GM21529 (cell line): ENCODE results near the gene ZYG11A.
"Not testable (repeated sequence)": the region's sequence is repeated elsewhere in the genome, so short reads cannot be mapped to it uniquely, and the experiment has no call there.

Source experiments
- ATAC-seq: cut with Tn5 transposase; IDR thresholded peaks from one replicate; pipeline ENCODE4 v1.9.1; 2021; ENCODE audit not compliant: unreplicated experiment

ZYG11A gene

GRCh38 chr1:52842643-52843310 is at the start of gene ZYG11A:
ZYG11A (plus strand) TSS chr1:52842760; CDS start chr1:52842884, 124 bp downstream.
- ATAC-seq: peak; percentile 82

GRCh38 chr1:52793717-52794116 is 48.8 kb upstream of the ZYG11A start:
- not testable (repeated sequence) for ATAC-seq

- ATAC-seq: no peak
Measured at GRCh38 chr1:52795464-52795863, 47.1 kb upstream of the ZYG11A start.

- no peak for ATAC-seq
Measured at GRCh38 chr1:52798331-52798730, 44.2 kb upstream of the ZYG11A start.

- ATAC-seq: no peak
Measured at GRCh38 chr1:52801011-52801410, 41.5 kb upstream of the ZYG11A start.

- not testable (repeated sequence) for ATAC-seq
Measured at GRCh38 chr1:52804083-52804482, 38.5 kb upstream of the ZYG11A start.

- no peak for ATAC-seq
Measured at GRCh38 chr1:52814465-52814864, 28.1 kb upstream of the ZYG11A start.

- ATAC-seq: not testable (repeated sequence)
Measured at GRCh38 chr1:52820830-52821229, 21.7 kb upstream of the ZYG11A start.

- no peak for ATAC-seq
Measured at GRCh38 chr1:52825868-52826267, 16.7 kb upstream of the ZYG11A start.

- ATAC-seq: no peak
Measured at GRCh38 chr1:52834798-52835197, 7.8 kb upstream of the ZYG11A start.

- no peak for ATAC-seq
Measured at GRCh38 chr1:52836035-52836434, 6.5 kb upstream of the ZYG11A start.

GRCh38 chr1:52839175-52839574 is 3.4 kb upstream of the ZYG11A start:
- ATAC-seq: not testable (repeated sequence)

- not testable (repeated sequence) for ATAC-seq
Measured at GRCh38 chr1:52845119-52845518, 2.6 kb downstream of the ZYG11A start.

GRCh38 chr1:52848423-52848822 is 5.9 kb downstream of the ZYG11A start:
- ATAC-seq: no peak

GRCh38 chr1:52850951-52851350 is 8.4 kb downstream of the ZYG11A start:
- no peak for ATAC-seq

- ATAC-seq: no peak
Measured at GRCh38 chr1:52852854-52853253, 10.3 kb downstream of the ZYG11A start.

- no peak for ATAC-seq
Measured at GRCh38 chr1:52855584-52855983, 13.0 kb downstream of the ZYG11A start.

- ATAC-seq: no peak
Measured at GRCh38 chr1:52856026-52856425, 13.5 kb downstream of the ZYG11A start.

GRCh38 chr1:52857443-52857842 is 14.9 kb downstream of the ZYG11A start:
- no peak for ATAC-seq

- no peak for ATAC-seq
Measured at GRCh38 chr1:52862666-52863458, 20.3 kb downstream of the ZYG11A start.

GRCh38 chr1:52867087-52867863 is 24.7 kb downstream of the ZYG11A start:
- ATAC-seq: peak; percentile 94

- ATAC-seq: not testable (repeated sequence)
Measured at GRCh38 chr1:52869727-52870126, 27.2 kb downstream of the ZYG11A start.
